GM12872 (cell line): ENCODE data around the gene SERGEF.

ENCODE experiments used
- CTCF ChIP-seq: IDR thresholded peaks from 3 replicates; pipeline ENCODE4 v1.5.1; 2011; ENCODE audit warnings: low read depth, mild to moderate bottlenecking, low read length, moderate library complexity; ENCODE audit not compliant: insufficient read depth

SERGEF gene

GRCh38 chr11:17773674-17774073, 239.2 kb downstream of the SERGEF start:
- TF ChIP-seq CTCF: no peak

GRCh38 chr11:17772704-17773600, 239.9 kb downstream of the SERGEF start:
- TF ChIP-seq CTCF: no peak

- TF ChIP-seq CTCF: no peak
These were observed 240.9 kb downstream of the SERGEF start for GRCh38 chr11:17771841-17772401.

- no peak for TF ChIP-seq CTCF
These were observed 241.4 kb downstream of the SERGEF start for GRCh38 chr11:17771415-17771814.

GRCh38 chr11:17770917-17771316, 241.9 kb downstream of the SERGEF start:
- no peak for TF ChIP-seq CTCF

GRCh38 chr11:17770048-17770652, 242.7 kb downstream of the SERGEF start:
- TF ChIP-seq CTCF: 0 out of 3 replicates have a peak, but pooled peaks have one; percentile 16

- TF ChIP-seq CTCF: no peak
These were observed 243.6 kb downstream of the SERGEF start for GRCh38 chr11:17769218-17769617.
